Loucy (cell line): Measurements from ENCODE around the gene C5orf24.

Experiments used
- CTCF ChIP-seq: fragments of 200-600 bp; sonication (generic); conservative IDR thresholded peaks from 2 replicates; pipeline ENCODE4 v1.5.1; 2014; ENCODE audit warnings: mild to moderate bottlenecking, antibody characterized with exemption, low read length
- EZH2phosphoT487 ChIP-seq: fragments of 200-600 bp; IDR thresholded peaks from 2 replicates; pipeline ENCODE4 v1.6.1; 2018; ENCODE audit warnings: antibody characterized with exemption, mild to moderate bottlenecking, moderate library complexity, borderline replicate concordance

- TF ChIP-seq CTCF (no peak), EZH2phosphoT487 (no peak)
Measured at GRCh38 chr5:134837530-134838181, 8.1 kb upstream of the C5orf24 start.
